ENCODE data around the gene STK32B.

GRCh38 chr4:5072948-5073347, 21.7 kb downstream of the STK32B start:
- TF ChIP-seq, protein P1, sequence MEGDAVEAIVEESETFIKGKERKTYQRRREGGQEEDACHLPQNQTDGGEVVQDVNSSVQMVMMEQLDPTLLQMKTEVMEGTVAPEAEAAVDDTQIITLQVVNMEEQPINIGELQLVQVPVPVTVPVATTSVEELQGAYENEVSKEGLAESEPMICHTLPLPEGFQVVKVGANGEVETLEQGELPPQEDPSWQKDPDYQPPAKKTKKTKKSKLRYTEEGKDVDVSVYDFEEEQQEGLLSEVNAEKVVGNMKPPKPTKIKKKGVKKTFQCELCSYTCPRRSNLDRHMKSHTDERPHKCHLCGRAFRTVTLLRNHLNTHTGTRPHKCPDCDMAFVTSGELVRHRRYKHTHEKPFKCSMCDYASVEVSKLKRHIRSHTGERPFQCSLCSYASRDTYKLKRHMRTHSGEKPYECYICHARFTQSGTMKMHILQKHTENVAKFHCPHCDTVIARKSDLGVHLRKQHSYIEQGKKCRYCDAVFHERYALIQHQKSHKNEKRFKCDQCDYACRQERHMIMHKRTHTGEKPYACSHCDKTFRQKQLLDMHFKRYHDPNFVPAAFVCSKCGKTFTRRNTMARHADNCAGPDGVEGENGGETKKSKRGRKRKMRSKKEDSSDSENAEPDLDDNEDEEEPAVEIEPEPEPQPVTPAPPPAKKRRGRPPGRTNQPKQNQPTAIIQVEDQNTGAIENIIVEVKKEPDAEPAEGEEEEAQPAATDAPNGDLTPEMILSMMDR (IDR thresholded peaks at IDR 0.05), result no peak
- TF ChIP-seq POLR2A (IDR thresholded peaks at IDR 0.05), result no peak
- TF ChIP-seq EP300 (IDR thresholded peaks at IDR 0.05), result no peak
